ENCODE measurements around the gene FANCM. TPM values are rescaled to one million over a fixed set of nuclear protein-coding genes. Genes with fewer than 3 reads are reported as not detected.

Gene FANCM
- polyA plus RNA-seq, 1 donor (not counting 4 experiments of a cell fraction or from before 2014, with no cell fraction given): 6.0 TPM

- Histone ChIP-seq H3K9me3 (ENCODE audit: control insufficient read depth, low read depth, low read length) (no peaks in the 10 kb centered on the region), H3K27ac (ENCODE audit: control insufficient read depth, insufficient read depth, low read length) (no peak overlapping the region), H3K4me1 (ENCODE audit: control insufficient read depth, extremely low read depth, insufficient read depth, low read length) (peaks cover 3% of the 10 kb centered on the region), H2AFZ (ENCODE audit: control insufficient read depth, low read length) (no peak overlapping the region), H3K9me1 (ENCODE audit: control insufficient read depth, extremely low read depth, insufficient read depth, low read length) (no peaks in the 10 kb centered on the region), H3K9ac (ENCODE audit: control insufficient read depth, extremely low read depth, insufficient read depth, low read length) (no peak overlapping the region), H3K36me3 (ENCODE audit: control insufficient read depth in 2 of 2, extremely low read depth in 1 of 2, insufficient read depth in 2 of 2, low read length in 2 of 2) (no peaks in the 10 kb centered on the region), H3K79me2 (ENCODE audit: control insufficient read depth, insufficient read depth, low read length) (peaks cover 81% of the 10 kb centered on the region), H3K4me2 (ENCODE audit: control insufficient read depth, extremely low read depth, insufficient read depth, low read depth, low read length) (no peak overlapping the region), H3K27me3 (ENCODE audit: control insufficient read depth, extremely low read depth, insufficient read depth, low read length) (no peaks in the 10 kb centered on the region), H3K4me3 (ENCODE audit: control insufficient read depth in 2 of 3, extremely low read depth in 1 of 3, insufficient read depth in 2 of 3, low read depth in 1 of 3, low read length in 3 of 3) (no peak overlapping the region), H4K20me1 (ENCODE audit: control insufficient read depth, extremely low read depth, insufficient read depth, low read length) (no peaks in the 10 kb centered on the region)
- DNase-seq (ENCODE audit: low read depth, low spot score) (no peak), FAIRE-seq (no peak)
- dilution Hi-C loops (cut with MboI; ENCODE audit: extremely low pct_ligation_motif_present, low sequenced_read_pairs): no loop called here
- TF ChIP-seq CTCF (optimal IDR thresholded peaks at IDR 0.05 in 1 of 3, IDR thresholded peaks at IDR 0.05 in 1 of 3, conservative IDR thresholded peaks at IDR 0.05 in 1 of 3; ENCODE audit: extremely low read depth in 1 of 3, insufficient read depth in 2 of 3, low read length in 3 of 3) (no peak), EZH2 (IDR thresholded peaks at IDR 0.05; ENCODE audit: low read length) (no peak)
Measured at GRCh38 chr14:45246151-45246550, 110.4 kb downstream of the FANCM start.

GRCh38 chr14:45246691-45247090 is 111.0 kb downstream of the FANCM start:
- peaks cover 3% of the 10 kb centered on the region for H3K4me1 ChIP-seq (ENCODE audit: control insufficient read depth, extremely low read depth, insufficient read depth, low read length)
- no peak overlapping the region for H3K4me3 ChIP-seq (ENCODE audit: control insufficient read depth in 2 of 3, extremely low read depth in 1 of 3, insufficient read depth in 2 of 3, low read depth in 1 of 3, low read length in 3 of 3)
- no peak overlapping the region for H3K9ac ChIP-seq (ENCODE audit: control insufficient read depth, extremely low read depth, insufficient read depth, low read length)
- no peak overlapping the region for H3K27ac ChIP-seq (ENCODE audit: control insufficient read depth, insufficient read depth, low read length)
- H3K4me2 ChIP-seq (ENCODE audit: control insufficient read depth, extremely low read depth, insufficient read depth, low read depth, low read length): no peak overlapping the region
- H2AFZ ChIP-seq (ENCODE audit: control insufficient read depth, low read length): no peak overlapping the region
- no peak for FAIRE-seq
- TF ChIP-seq EZH2 (IDR thresholded peaks at IDR 0.05; ENCODE audit: low read length) (no peak), CTCF (optimal IDR thresholded peaks at IDR 0.05 in 1 of 3, IDR thresholded peaks at IDR 0.05 in 1 of 3, conservative IDR thresholded peaks at IDR 0.05 in 1 of 3; ENCODE audit: extremely low read depth in 1 of 3, insufficient read depth in 2 of 3, low read length in 3 of 3) (no peak)
- peaks cover 86% of the 10 kb centered on the region for H3K79me2 ChIP-seq (ENCODE audit: control insufficient read depth, insufficient read depth, low read length)
- no peaks in the 10 kb centered on the region for H3K9me1 ChIP-seq (ENCODE audit: control insufficient read depth, extremely low read depth, insufficient read depth, low read length)
- no peaks in the 10 kb centered on the region for H3K9me3 ChIP-seq (ENCODE audit: control insufficient read depth, low read depth, low read length)
- H4K20me1 ChIP-seq (ENCODE audit: control insufficient read depth, extremely low read depth, insufficient read depth, low read length): no peaks in the 10 kb centered on the region
- dilution Hi-C loops (cut with MboI; ENCODE audit: extremely low pct_ligation_motif_present, low sequenced_read_pairs): no loop called here
- H3K36me3 ChIP-seq (ENCODE audit: control insufficient read depth in 2 of 2, extremely low read depth in 1 of 2, insufficient read depth in 2 of 2, low read length in 2 of 2): no peaks in the 10 kb centered on the region
- no peaks in the 10 kb centered on the region for H3K27me3 ChIP-seq (ENCODE audit: control insufficient read depth, extremely low read depth, insufficient read depth, low read length)
- DNase-seq (ENCODE audit: low read depth, low spot score): no peak

Data from keratinocyte (primary cell).